GM12878 (cell line): ENCODE data around the gene ZNF385D. TPM values are rescaled to one million over a fixed set of nuclear protein-coding genes. Genes with fewer than 3 reads are reported as not detected.

Experiments used
- ATAC-seq: fragments of 200-7000 bp; cut with Tn5 transposase; 3 replicates; pipeline ENCODE4 v1.9.1; 2020; ENCODE audit warnings: mild to moderate bottlenecking, moderate library complexity
- Bru-seq: library from RNA; stranded (reverse); fragments of 400-500 nt; gene quantifications from one replicate; lab custom pipeline; 2021; lab: Mats Ljungman, UMichigan
- BruChase-seq, 2 experiments: library from RNA; stranded (reverse); fragments of 400-500 nt; gene quantifications; one replicate each; lab custom pipeline; 2021; lab: Mats Ljungman, UMichigan
- BruUV-seq: library from RNA; stranded (reverse); fragments of 400-500 nt; replicated peaks from 2 replicates; lab custom pipeline; 2021; lab: Mats Ljungman, UMichigan
- CTCF ChIA-PET: fragments of 300-600 bp; sonication (Branson Sonifier 250); formaldehyde crosslinking; extraction: SDS; loops from one replicate; lab custom pipeline; 2021; ENCODE audit warnings: inconsistent platforms; lab: Yijun Ruan, JAX
- POLR2A ChIA-PET: fragments of 350-600 bp; formaldehyde crosslinking; extraction: SDS; loops from one replicate; lab custom pipeline; 2021; ENCODE audit warnings: inconsistent platforms; lab: Charles Lee
- RAD21 ChIA-PET: fragments of 300-600 bp; sonication (Branson Sonifier 250); formaldehyde crosslinking; loops from one replicate; lab custom pipeline; 2023; ENCODE audit warnings: antibody characterized with exemption; ENCODE audit not compliant: unreplicated experiment; lab: Charles Lee
- SMC1A ChIA-PET: fragments of 300-600 bp; sonication (Branson Sonifier 250); formaldehyde crosslinking; loops from one replicate; lab custom pipeline; 2023; ENCODE audit not compliant: unreplicated experiment, uncharacterized antibody; lab: Charles Lee
- DNase-seq: peaks from one replicate; pipeline ENCODE4 v3.0.0-alpha.2; 2011; ENCODE audit warnings: low read depth, low spot score
- FAIRE-seq: peaks from 3 replicates; lab custom pipeline; 2011; peaks lifted over from hg19 to GRCh38; lab: Jason Lieb, UNC
- H2AFZ ChIP-seq: 2 replicates; pipeline ENCODE4 v1.6.0; 2011; ENCODE audit warnings: low read depth, low read length, control low read depth; ENCODE audit not compliant: control insufficient read depth
- H3K27ac ChIP-seq: 2 replicates; pipeline ENCODE4 v1.5.1; 2011; ENCODE audit warnings: control low read depth; ENCODE audit not compliant: control insufficient read depth, insufficient read depth
- H3K27me3 ChIP-seq, 2 experiments: replicated peaks in 1 of 2; 2 replicates each; pipeline versions ENCODE4 v1.6.0 to v1.6.1; 2011; ENCODE audit warnings: low read length in 1 of 2; ENCODE audit not compliant: control insufficient read depth in 2 of 2, insufficient read depth in 2 of 2
- H3K36me3 ChIP-seq, 2 experiments: 2 replicates each; pipeline ENCODE4 v1.5.1; 2011; ENCODE audit warnings: low read length in 1 of 2; ENCODE audit not compliant: control insufficient read depth in 2 of 2, insufficient read depth in 2 of 2
- H3K4me1 ChIP-seq: 2 replicates; pipeline ENCODE4 v1.6.1; 2011; ENCODE audit warnings: mild to moderate bottlenecking, low read length, moderate library complexity, mixed read lengths; ENCODE audit not compliant: control insufficient read depth, insufficient read depth
- H3K4me2 ChIP-seq: 2 replicates; pipeline ENCODE4 v1.6.0; 2011; ENCODE audit warnings: control low read depth; ENCODE audit not compliant: control insufficient read depth, insufficient read depth
- H3K4me3 ChIP-seq: fragments of 200-600 bp; sonication (generic); 2 replicates; pipeline ENCODE4 v1.5.1; 2016
- H3K79me2 ChIP-seq: 2 replicates; pipeline ENCODE4 v1.6.0; 2011; ENCODE audit warnings: low read length; ENCODE audit not compliant: control insufficient read depth, insufficient read depth
- H3K9ac ChIP-seq: 2 replicates; pipeline ENCODE4 v1.8.0; 2011; ENCODE audit warnings: low read length, control low read depth, mixed read lengths; ENCODE audit not compliant: control insufficient read depth, insufficient read depth
- H3K9me3 ChIP-seq: replicated peaks from 3 replicates; pipeline ENCODE4 v1.5.1; 2011; ENCODE audit warnings: mild to moderate bottlenecking, low read length; ENCODE audit not compliant: control insufficient read depth, insufficient read depth
- H4K20me1 ChIP-seq: 2 replicates; pipeline ENCODE4 v1.6.0; 2011; ENCODE audit not compliant: control insufficient read depth, insufficient read depth
- CBX3 ChIP-seq: fragments of 200-600 bp; sonication (generic); IDR thresholded peaks from 2 replicates; pipeline ENCODE4 v1.6.1; 2016; ENCODE audit warnings: low read depth, borderline replicate concordance
- EP300 ChIP-seq, 2 experiments: fragments of 150-350 bp in 1 of 2; IDR thresholded peaks; 2 replicates each; pipeline ENCODE4 v1.6.1; 2011 to 2012; ENCODE audit warnings: low read depth in 2 of 2, low read length in 2 of 2, borderline replicate concordance in 1 of 2, improper control_type of control experiment in 1 of 2, inconsistent platforms in 1 of 2; ENCODE audit not compliant: control insufficient read depth in 1 of 2
- MEF2B ChIP-seq: fragments of 450-650 bp; IDR thresholded peaks from 2 replicates; pipeline ENCODE4 v1.6.1; 2018; ENCODE audit warnings: mild to moderate bottlenecking, moderate library complexity; ENCODE audit not compliant: partially characterized antibody, poor library complexity, severe bottlenecking
- NBN ChIP-seq: fragments of 450-650 bp; IDR thresholded peaks from 2 replicates; pipeline ENCODE4 v1.6.1; 2016
- RBBP5 ChIP-seq: fragments of 200-600 bp; sonication (generic); conservative IDR thresholded peaks from 2 replicates; pipeline ENCODE4 v1.6.1; 2016
- RCOR1 ChIP-seq: conservative IDR thresholded peaks from 2 replicates; pipeline ENCODE4 v1.6.1; 2012; ENCODE audit warnings: low read depth, low read length, improper control_type of control experiment
- RUNX3 ChIP-seq: IDR thresholded peaks from 2 replicates; pipeline ENCODE4 v1.6.1; 2012; ENCODE audit warnings: low read length, inconsistent platforms
- SRF ChIP-seq, 2 experiments: IDR thresholded peaks; 2 replicates each; pipeline ENCODE4 v1.6.1; 2011; ENCODE audit warnings: low read depth in 2 of 2, low read length in 2 of 2, mild to moderate bottlenecking in 1 of 2, moderate library complexity in 1 of 2
- STAT3 ChIP-seq: IDR thresholded peaks from 2 replicates; pipeline ENCODE4 v1.6.1; 2011; ENCODE audit warnings: low read depth, low read length, improper control_type of control experiment
- ZBED1 ChIP-seq: IDR thresholded peaks from 2 replicates; pipeline ENCODE4 v1.6.1; 2016; ENCODE audit warnings: borderline replicate concordance
- WGBS: methylation state at CpG from one replicate; pipeline ENCODE4 v1.1.6; 2016; ENCODE audit warnings: low lambda C conversion rate; ENCODE audit not compliant: insufficient replicate concordance, insufficient coverage; ENCODE audit errors: missing lambda C conversion rate; 5-methylcytosine and 5-hydroxymethylcytosine counted together
- in situ Hi-C: fragments of 300-500 bp; cut with MboI; formaldehyde crosslinking; loops from 9 replicates; pipeline ENCODE4 v1.14.3; 2018; ENCODE audit warnings: mixed read lengths
- intact Hi-C: fragments of 100-400 bp; cut with micrococcal nuclease; formaldehyde crosslinking; loops from one replicate; pipeline ENCODE4 v1.14.2; 2022; ENCODE audit not compliant: unreplicated experiment
- long read RNA-seq, 2 experiments: library from polyadenylated mRNA; unstranded; transcript quantifications; one replicate each; pipeline ENCODE4 v2.0.0, GENCODE V29; 2019 to 2020
- polyA minus RNA-seq, 3 experiments: library from RNA; depleted of rRNA, polyadenylated mRNA; stranded (reverse); fragments of >200 nt; gene quantifications; 2 replicates each; pipeline ENCODE4 v1.2.3, GENCODE V29; 2011
- polyA plus RNA-seq, 11 experiments: library from polyadenylated mRNA; depleted of rRNA in 4 of 11; unstranded in 6 of 11; stranded (reverse) in 5 of 11; fragments of >200 nt; fragmentation: Nextera tagmentation in 4 of 11; fragmentation: Illumina TruSeq in 1 of 11; extraction: Ambion mirVana in 4 of 11; extraction: Trizol in 1 of 11; gene quantifications; 1 replicate in 1 of 11; 2 replicates in 10 of 11; pipeline versions ENCODE4 v1.2.1 to v1.2.3, GENCODE V29; 2011 to 2016; ENCODE audit warnings: inconsistent platforms in 2 of 11, missing spikeins in 2 of 11, low read depth in 1 of 11
- total RNA-seq, 4 experiments: library from RNA; depleted of rRNA in 3 of 4; stranded (reverse); fragments of >200 nt in 3 of 4; fragmentation: Illumina TruSeq in 1 of 4; extraction: Trizol in 1 of 4; gene quantifications; 2 replicates each; pipeline versions ENCODE4 v1.2.1 to v1.2.3, GENCODE V29; 2013 to 2021

Gene ZNF385D
- not detected in 2 replicates for total RNA-seq (2013; cell fraction: nucleolus; rRNA removed)
- total RNA-seq (2014; rRNA removed), result not detected in 2 replicates
- total RNA-seq (2014; rRNA removed; fragmentation: Illumina TruSeq; extraction: Trizol), result not detected in 2 replicates
- total RNA-seq (2021), result not detected in 2 replicates
- not detected for polyA plus RNA-seq (2011; ENCODE audit: low read depth)
- 0.11 and 0.29 TPM in 2 replicates for polyA plus RNA-seq (2011; rRNA removed)
- under 0.01 and 0.01 TPM in 2 replicates for polyA plus RNA-seq (2011; cell fraction: cytosol; rRNA removed)
- polyA plus RNA-seq (2011; cell fraction: nucleus; rRNA removed), result 0.04 and 0.33 TPM in 2 replicates
- polyA plus RNA-seq (2012), result not detected in 2 replicates
- polyA plus RNA-seq (2014; fragmentation: Illumina TruSeq; extraction: Trizol), result 0.01 TPM in 1 of 2 replicates, not detected in the other
- polyA plus RNA-seq (2014; fragmentation: Nextera tagmentation; extraction: Ambion mirVana), result under 1 TPM; 0.18 to 0.21 TPM
- 0.42 TPM in 1 of 2 replicates, not detected in the other for polyA plus RNA-seq (2014; rRNA removed)
- under 1 TPM in 1 of 2 experiments, not detected in 1; 0.62 TPM for polyA plus RNA-seq (2016; fragmentation: Nextera tagmentation; extraction: Ambion mirVana)
- under 0.01 TPM in 1 of 2 replicates, not detected in the other for polyA minus RNA-seq (2011; rRNA and poly(A)+ RNA removed)
- polyA minus RNA-seq (2011; cell fraction: cytosol; rRNA and poly(A)+ RNA removed), result not detected in 2 replicates
- under 0.01 TPM in 1 of 2 replicates, not detected in the other for polyA minus RNA-seq (2011; cell fraction: nucleus; rRNA and poly(A)+ RNA removed)
- percentile 11 among the genes with signal in this experiment for Bru-seq, nascent RNA
- BruChase-seq, experiment 1, labeled RNA remaining after a 6-hour chase, result percentile 6 among the genes with signal in this experiment
- BruChase-seq, experiment 2, labeled RNA remaining after a 2-hour chase, result percentile 5 among the genes with signal in this experiment
- long read RNA-seq, experiment 1, partial matches to known transcripts, result 0 of 1 reads
- long read RNA-seq, experiment 1, other reads (novel, unspliced or antisense), result 1 of 1 reads
- long read RNA-seq, experiment 2, partial matches to known transcripts, result 0 of 5 reads
- long read RNA-seq, experiment 2, other reads (novel, unspliced or antisense), result 4 of 5 reads

- ChIA-PET SMC1A (interaction anchor here (1.3 kb wide), 1 partner anchor 365 kb away, joined by 4 read pairs; no protein-coding TSS in a partner anchor), RAD21 (no interaction called here), CTCF (interaction anchor here (0.6 to 1.9 kb wide), 3 partner anchors 8 to 366 kb away, joined by 3 to 4 read pairs (median 3); no protein-coding TSS in a partner anchor)
- Histone ChIP-seq H3K79me2 (no peaks in the 10 kb centered on the region), H4K20me1 (no peaks in the 10 kb centered on the region), H2AFZ (no peak within 1 kb of the TSS), H3K4me3 (no peak within 1 kb of the TSS), H3K4me2 (no peak within 1 kb of the TSS), H3K9ac (no peak within 1 kb of the TSS), H3K36me3 (no peaks in the 10 kb centered on the region), H3K27ac (no peak within 1 kb of the TSS), H3K9me3 (no peaks in the 10 kb centered on the region)
- ATAC-seq, result no peak
- BruUV-seq, result no TSS peak
- in situ Hi-C loops, result no loop called here
- WGBS, result 22% methylated on average over 28 of the region's 31 CpGs
- intact Hi-C loops, result no loop called here
- TF ChIP-seq RBBP5, result no peak
- no peak for TF ChIP-seq RUNX3
- no peak for TF ChIP-seq STAT3
- TF ChIP-seq EP300 (IDR thresholded peaks at IDR 0.05; ENCODE audit: borderline replicate concordance in 1 of 2, control insufficient read depth in 1 of 2, low read depth in 2 of 2, low read length in 2 of 2), result no peak
- TF ChIP-seq ZBED1, result no peak
- no peak for TF ChIP-seq RCOR1
- no peak for TF ChIP-seq NBN
- no peak for TF ChIP-seq MEF2B
- TF ChIP-seq CBX3, result no peak
- TF ChIP-seq SRF (IDR thresholded peaks at IDR 0.05; ENCODE audit: low read depth in 2 of 2, low read length in 2 of 2), result no peak
- TF ChIP-seq, all 136 proteins: peak for 0
- no peak for DNase-seq
- Histone ChIP-seq H3K27me3 (no peaks in the 10 kb centered on the region), H3K4me1 (no peaks in the 10 kb centered on the region)
- no peak for FAIRE-seq
- POLR2A ChIA-PET, result no interaction called here
Observed at GRCh38 chr3:21750831-21751391, at the start of gene ZNF385D. Gene ZNF385D (minus strand): TSS chr3:21751210. CDS start chr3:21750916, 294 bp downstream.
